Measurements from ENCODE around the gene PANK2. TPM values are rescaled to one million over a fixed set of nuclear protein-coding genes. Genes with fewer than 3 reads are reported as not detected.
"Not testable (repeated sequence)": the region's sequence is repeated elsewhere in the genome, so short reads cannot be mapped to it uniquely, and the experiment has no call there.

PANK2 gene
- total RNA-seq, 1 experiment from 2014 or later, result 41.6 TPM

- H4K20me1 ChIP-seq (ENCODE audit: insufficient read depth); H3K9me2 ChIP-seq (ENCODE audit: insufficient read depth); H2AFZ ChIP-seq (ENCODE audit: low read depth, low read length, poor library complexity, severe bottlenecking); H3K79me2 ChIP-seq (ENCODE audit: insufficient read depth, low read length); CTCF ChIA-PET; DNase-seq (ENCODE audit: low read depth, low spot score); H3K4me2 ChIP-seq (ENCODE audit: low read length); H3K36me3 ChIP-seq (ENCODE audit: control insufficient read depth in 1 of 2, insufficient read depth in 2 of 2, low read length in 2 of 2); H3K27me3 ChIP-seq (ENCODE audit: insufficient read depth, low read length); H3K9ac ChIP-seq (ENCODE audit: low read length); RAD21 ChIA-PET (ENCODE audit: low non-redundant PET in 1 of 2, low total read pairs in 2 of 2, uncharacterized antibody in 2 of 2, unreplicated experiment in 2 of 2); POLR2A ChIA-PET; H3K4me1 ChIP-seq (ENCODE audit: control insufficient read depth in 1 of 2, insufficient read depth in 2 of 2, low read length in 2 of 2); H3K27ac ChIP-seq (ENCODE audit: low read depth, low read length); H3K4me3 ChIP-seq (replicated peaks in 1 of 2; ENCODE audit: low read depth in 1 of 2, low read length in 2 of 2); intact Hi-C loops (cut with micrococcal nuclease); H3K9me3 ChIP-seq (ENCODE audit: control insufficient read depth in 1 of 2, insufficient read depth in 1 of 2, low read depth in 1 of 2, low read length in 2 of 2); ATAC-seq; BruUV-seq (replicated peaks): not testable (repeated sequence)
These were observed 83.4 kb downstream of the PANK2 start for GRCh38 chr20:3972631-3973030.

- no peak overlapping the region for H2AFZ ChIP-seq (ENCODE audit: low read depth, low read length, poor library complexity, severe bottlenecking)
- ATAC-seq (no peak), DNase-seq (ENCODE audit: low read depth, low spot score) (no peak)
- H3K79me2 ChIP-seq (ENCODE audit: insufficient read depth, low read length), result no peaks in the 10 kb centered on the region
- H3K9me2 ChIP-seq (ENCODE audit: insufficient read depth), result no peaks in the 10 kb centered on the region
- ChIA-PET CTCF (no interaction called here), RAD21 (ENCODE audit: low non-redundant PET in 1 of 2, low total read pairs in 2 of 2, uncharacterized antibody in 2 of 2, unreplicated experiment in 2 of 2) (no interaction called here), POLR2A (no interaction called here)
- no peak overlapping the region for H3K9ac ChIP-seq (ENCODE audit: low read length)
- no peak for TF ChIP-seq CTCF (IDR thresholded peaks at IDR 0.05 in 2 of 3, conservative IDR thresholded peaks at IDR 0.05 in 1 of 3; ENCODE audit: borderline replicate concordance in 1 of 3, insufficient read depth in 1 of 3, low read depth in 2 of 3, low read length in 2 of 3)
- TF ChIP-seq YY1 (IDR thresholded peaks at IDR 0.05; ENCODE audit: extremely low read depth, insufficient replicate concordance, low read depth, low read length), result no peak
- no peak for TF ChIP-seq POLR2A (IDR thresholded peaks at IDR 0.05; ENCODE audit: borderline replicate concordance, extremely low read depth, insufficient read depth, insufficient read length)
- no peak for TF ChIP-seq JUND (IDR thresholded peaks at IDR 0.05)
- no peak for TF ChIP-seq FOSL1 (IDR thresholded peaks at IDR 0.05; ENCODE audit: low read depth)
- TF ChIP-seq ATF3 (IDR thresholded peaks at IDR 0.05), result no peak
- no peak for TF ChIP-seq ZFX (IDR thresholded peaks at IDR 0.05)
- no peak for TF ChIP-seq CBX3 (IDR thresholded peaks at IDR 0.05; ENCODE audit: low read depth)
- TF ChIP-seq ELF1 (IDR thresholded peaks at IDR 0.05; ENCODE audit: borderline replicate concordance, low read depth), result no peak
- no peak for TF ChIP-seq RAD21 (IDR thresholded peaks at IDR 0.05; ENCODE audit: low read depth)
- no peak for TF ChIP-seq SRF (IDR thresholded peaks at IDR 0.05; ENCODE audit: low read depth)
- TF ChIP-seq POLR2AphosphoS5 (IDR thresholded peaks at IDR 0.05; ENCODE audit: low read depth, low read length), result no peak
- no peak for TF ChIP-seq EZH2phosphoT487 (IDR thresholded peaks at IDR 0.05; ENCODE audit: borderline replicate concordance)
- TF ChIP-seq SP1 (IDR thresholded peaks at IDR 0.05; ENCODE audit: low read depth), result no peak
- no peak for TF ChIP-seq MAX (IDR thresholded peaks at IDR 0.05)
- no peak overlapping the region for H3K4me3 ChIP-seq (replicated peaks in 1 of 2; ENCODE audit: low read depth in 1 of 2, low read length in 2 of 2)
- H4K20me1 ChIP-seq (ENCODE audit: insufficient read depth), result no peaks in the 10 kb centered on the region
- H3K27me3 ChIP-seq (ENCODE audit: insufficient read depth, low read length), result no peaks in the 10 kb centered on the region
- intact Hi-C loops (cut with micrococcal nuclease), result no loop called here
- H3K9me3 ChIP-seq (ENCODE audit: control insufficient read depth in 1 of 2, insufficient read depth in 1 of 2, low read depth in 1 of 2, low read length in 2 of 2), result no peaks in the 10 kb centered on the region
- H3K4me2 ChIP-seq (ENCODE audit: low read length), result no peak overlapping the region
- H3K4me1 ChIP-seq (ENCODE audit: control insufficient read depth in 1 of 2, insufficient read depth in 2 of 2, low read length in 2 of 2), result no peaks in the 10 kb centered on the region
- no peaks in the 10 kb centered on the region for H3K36me3 ChIP-seq (ENCODE audit: control insufficient read depth in 1 of 2, insufficient read depth in 2 of 2, low read length in 2 of 2)
- BruUV-seq (replicated peaks), result no TSS peak
- no peak overlapping the region for H3K27ac ChIP-seq (ENCODE audit: low read depth, low read length)
These were observed 84.5 kb downstream of the PANK2 start for GRCh38 chr20:3973705-3974104.
